H1 (cell line): ENCODE measurements around the gene LRRC55. TPM values are rescaled to one million over a fixed set of nuclear protein-coding genes. Genes with fewer than 3 reads are reported as not detected.

Experiments used
- CTCF ChIA-PET: fragments of 300-600 bp; sonication (Branson Sonifier 250); formaldehyde crosslinking; loops from one replicate; lab custom pipeline; 2021; ENCODE audit not compliant: partially characterized antibody; lab: Charles Lee
- POLR2A ChIA-PET: fragments of 300-600 bp; sonication (Branson Sonifier 250); formaldehyde crosslinking; loops from one replicate; lab custom pipeline; 2021; ENCODE audit warnings: inconsistent platforms; ENCODE audit not compliant: partially characterized antibody; lab: Charles Lee
- DNase-seq, 2 experiments: peaks; one replicate each; pipeline versions ENCODE4 v3.0.0 to v3.0.0-alpha.2; 2010 to 2022; ENCODE audit warnings: low spot score in 2 of 2, low read depth in 1 of 2, mixed read lengths in 1 of 2
- FAIRE-seq: peaks from 2 replicates; lab custom pipeline; 2011; peaks lifted over from hg19 to GRCh38; lab: Jason Lieb, UNC
- H2AFZ ChIP-seq: 2 replicates; pipeline ENCODE4 v1.8.1; 2012; ENCODE audit warnings: low read length, inconsistent platforms
- H2AK5ac ChIP-seq: 2 replicates; pipeline ENCODE4 v1.6.1; 2013; ENCODE audit warnings: low read depth, low read length
- H2BK120ac ChIP-seq: replicated peaks from 2 replicates; pipeline ENCODE3; 2013; ENCODE audit warnings: low read depth, low read length, inconsistent platforms
- H2BK12ac ChIP-seq: 2 replicates; pipeline ENCODE4 v1.6.1; 2013; ENCODE audit warnings: low read depth, low read length
- H2BK15ac ChIP-seq: 2 replicates; pipeline ENCODE4 v1.6.1; 2013; ENCODE audit warnings: low read length
- H2BK20ac ChIP-seq: 2 replicates; pipeline ENCODE4 v1.6.1; 2013; ENCODE audit warnings: low read length
- H2BK5ac ChIP-seq: 2 replicates; pipeline ENCODE4 v1.6.1; 2013; ENCODE audit warnings: low read depth, low read length
- H3K14ac ChIP-seq: 2 replicates; pipeline ENCODE4 v1.6.1; 2013; ENCODE audit warnings: inconsistent platforms; ENCODE audit not compliant: insufficient read length
- H3K18ac ChIP-seq: 2 replicates; pipeline ENCODE4 v1.6.1; 2013; ENCODE audit warnings: low read length; ENCODE audit errors: extremely low read depth
- H3K23ac ChIP-seq: 2 replicates; pipeline ENCODE4 v1.6.1; 2013; ENCODE audit warnings: inconsistent platforms; ENCODE audit not compliant: insufficient read length
- H3K23me2 ChIP-seq: 2 replicates; pipeline ENCODE4 v1.6.1; 2013; ENCODE audit warnings: low read depth, low read length
- H3K27ac ChIP-seq: 2 replicates; pipeline ENCODE4 v1.6.1; 2011; ENCODE audit warnings: low read depth, low read length, inconsistent platforms
- H3K27me3 ChIP-seq, 4 experiments: replicated peaks in 1 of 4; 1 replicate in 1 of 4; 2 replicates in 3 of 4; pipeline versions ENCODE4 v1.6.1 to v1.8.1; 2011 to 2013; ENCODE audit warnings: low read length in 3 of 4, mild to moderate bottlenecking in 3 of 4, inconsistent platforms in 2 of 4, mixed read lengths in 2 of 4, moderate library complexity in 1 of 4; ENCODE audit not compliant: control insufficient read depth in 3 of 4, insufficient read depth in 3 of 4; ENCODE audit errors: extremely low read depth in 1 of 4
- H3K36me3 ChIP-seq, 4 experiments: 2 replicates each; pipeline versions ENCODE4 v1.6.1 to v1.8.1; 2011 to 2013; ENCODE audit warnings: mild to moderate bottlenecking in 4 of 4, low read length in 3 of 4, moderate library complexity in 2 of 4, control low read depth in 1 of 4, inconsistent platforms in 1 of 4; ENCODE audit not compliant: insufficient read depth in 4 of 4, control insufficient read depth in 2 of 4
- H3K4ac ChIP-seq: replicated peaks from 2 replicates; pipeline ENCODE3; 2013; ENCODE audit warnings: low read length, low read depth, mixed read lengths, inconsistent platforms; ENCODE audit not compliant: insufficient read length
- H3K4me1 ChIP-seq, 4 experiments: replicated peaks in 1 of 4; 1 replicate in 1 of 4; 2 replicates in 3 of 4; pipeline versions ENCODE4 v1.6.1 to v1.8.1; 2011 to 2013; ENCODE audit warnings: low read length in 3 of 4, inconsistent platforms in 2 of 4, mixed read lengths in 1 of 4; ENCODE audit not compliant: insufficient read depth in 4 of 4, control insufficient read depth in 3 of 4
- H3K4me2 ChIP-seq, 2 experiments: 2 replicates each; pipeline versions ENCODE4 v1.6.1 to v1.8.1; 2011 to 2013; ENCODE audit warnings: low read depth in 2 of 2, low read length in 2 of 2, control low read depth in 1 of 2, inconsistent platforms in 1 of 2, mild to moderate bottlenecking in 1 of 2; ENCODE audit not compliant: insufficient read depth in 1 of 2
- H3K4me3 ChIP-seq, 4 experiments: fragments of 200-600, 300-600 bp in 1 of 4; sonication (generic), shearing (Covaris generic), sonication (Bioruptor Twin) in 1 of 4; 2 replicates each; pipeline versions ENCODE4 v1.5.1 to v1.8.1; 2011 to 2016; ENCODE audit warnings: low read length in 4 of 4, low read depth in 3 of 4, control low read depth in 2 of 4, inconsistent platforms in 2 of 4, mild to moderate bottlenecking in 2 of 4, mixed read lengths in 1 of 4, moderate library complexity in 1 of 4; ENCODE audit not compliant: insufficient read depth in 2 of 4; ENCODE audit errors: extremely low read depth in 1 of 4
- H3K56ac ChIP-seq: replicated peaks from 2 replicates; pipeline ENCODE3; 2013; ENCODE audit warnings: low read depth, mild to moderate bottlenecking, mixed read lengths, low read length, inconsistent platforms; ENCODE audit not compliant: insufficient read length
- H3K79me1 ChIP-seq: 2 replicates; pipeline ENCODE4 v1.6.1; 2013; ENCODE audit warnings: low read depth, low read length, control low read depth
- H3K79me2 ChIP-seq, 2 experiments: 2 replicates each; pipeline versions ENCODE4 v1.6.1 to v1.8.1; 2012 to 2013; ENCODE audit warnings: low read length in 2 of 2, mild to moderate bottlenecking in 2 of 2, inconsistent platforms in 1 of 2; ENCODE audit not compliant: insufficient read depth in 2 of 2, control insufficient read depth in 1 of 2
- H3K9ac ChIP-seq, 4 experiments: replicated peaks in 1 of 4; 1 replicate in 1 of 4; 2 replicates in 3 of 4; pipeline versions ENCODE4 v1.6.1 to v1.8.1; 2011 to 2013; ENCODE audit warnings: low read depth in 3 of 4, low read length in 3 of 4, control low read depth in 2 of 4, mild to moderate bottlenecking in 2 of 4, moderate library complexity in 2 of 4, inconsistent platforms in 1 of 4; ENCODE audit errors: extremely low read depth in 1 of 4
- H3K9me3 ChIP-seq, 2 experiments: 2 replicates each; pipeline versions ENCODE4 v1.6.1 to v1.8.1; 2012 to 2013; ENCODE audit warnings: mild to moderate bottlenecking in 2 of 2, moderate library complexity in 2 of 2, control low read depth in 1 of 2, inconsistent platforms in 1 of 2, low read depth in 1 of 2, low read length in 1 of 2, mixed read lengths in 1 of 2; ENCODE audit not compliant: insufficient read depth in 2 of 2
- H4K20me1 ChIP-seq, 2 experiments: replicated peaks in 1 of 2; 2 replicates each; pipeline versions ENCODE3 to v1.8.1; 2011 to 2013; ENCODE audit warnings: inconsistent platforms in 2 of 2, low read length in 2 of 2, mild to moderate bottlenecking in 1 of 2; ENCODE audit not compliant: insufficient read depth in 2 of 2, control insufficient read depth in 1 of 2
- H4K5ac ChIP-seq: 2 replicates; pipeline ENCODE4 v1.6.1; 2013; ENCODE audit warnings: low read length, low read depth, mixed read lengths, inconsistent platforms; ENCODE audit not compliant: insufficient read length
- H4K8ac ChIP-seq: 2 replicates; pipeline ENCODE4 v1.8.0; 2013; ENCODE audit warnings: mild to moderate bottlenecking, moderate library complexity, low read length, inconsistent platforms; ENCODE audit not compliant: insufficient read depth; ENCODE audit errors: extremely low read depth
- H4K91ac ChIP-seq: replicated peaks from 2 replicates; pipeline ENCODE3; 2013; ENCODE audit warnings: low read length, mixed read lengths, inconsistent platforms; ENCODE audit not compliant: insufficient read length
- BCL11A ChIP-seq, 2 experiments: IDR thresholded peaks; one replicate each; pipeline ENCODE4 v1.6.1; 2011; ENCODE audit warnings: low read depth in 2 of 2, low read length in 2 of 2, mild to moderate bottlenecking in 2 of 2
- CEBPB ChIP-seq: IDR thresholded peaks from 2 replicates; pipeline ENCODE4 v1.6.1; 2012; ENCODE audit warnings: low read depth, low read length
- CREB1 ChIP-seq: IDR thresholded peaks from 2 replicates; pipeline ENCODE4 v1.6.1; 2012; ENCODE audit warnings: inconsistent platforms
- EGR1 ChIP-seq: IDR thresholded peaks from 2 replicates; pipeline ENCODE4 v1.6.1; 2011; ENCODE audit warnings: low read depth, low read length, borderline replicate concordance
- GABPA ChIP-seq: IDR thresholded peaks from 2 replicates; pipeline ENCODE4 v1.6.1; 2011; ENCODE audit warnings: mild to moderate bottlenecking, low read length, moderate library complexity, borderline replicate concordance; ENCODE audit not compliant: insufficient read depth
- HDAC6 ChIP-seq: IDR thresholded peaks from one replicate; pipeline ENCODE4 v1.7.1; 2012; ENCODE audit warnings: low read depth, mild to moderate bottlenecking, inconsistent platforms, low read length, moderate library complexity
- RXRA ChIP-seq: IDR thresholded peaks from 2 replicates; pipeline ENCODE4 v1.6.1; 2011; ENCODE audit warnings: low read depth, mild to moderate bottlenecking, low read length, moderate library complexity; ENCODE audit not compliant: insufficient read depth
- SAP30 ChIP-seq: fragments of 300-600 bp; sonication (generic); IDR thresholded peaks from 2 replicates; pipeline ENCODE4 v1.7.1; 2012; ENCODE audit warnings: low read length, moderate library complexity, mild to moderate bottlenecking, inconsistent platforms; ENCODE audit not compliant: insufficient read depth, insufficient replicate concordance
- SP4 ChIP-seq: IDR thresholded peaks from 2 replicates; pipeline ENCODE4 v1.6.1; 2012; ENCODE audit warnings: low read length, inconsistent platforms
- YY1 ChIP-seq: IDR thresholded peaks from 2 replicates; pipeline ENCODE4 v1.6.1; 2011; ENCODE audit warnings: low read depth, mild to moderate bottlenecking, low read length
- WGBS, 2 experiments: shearing (Covaris generic) in 1 of 2; methylation state at CpG; one replicate each; pipeline versions ENCODE4 v1.1.6 to v1.1.7; 2013 to 2015; ENCODE audit warnings: low lambda C conversion rate in 2 of 2, mixed read lengths in 2 of 2, inconsistent platforms in 1 of 2, low coverage in 1 of 2, missing lambda C conversion rate in 1 of 2; ENCODE audit not compliant: insufficient replicate concordance in 2 of 2, insufficient coverage in 1 of 2, insufficient read length in 1 of 2; ENCODE audit errors: extremely low coverage in 1 of 2, missing lambda C conversion rate in 1 of 2; 5-methylcytosine and 5-hydroxymethylcytosine counted together
- polyA plus RNA-seq, 7 experiments: library from polyadenylated mRNA; depleted of rRNA in 3 of 7; stranded (reverse) in 5 of 7; unstranded in 2 of 7; fragments of >200 nt in 5 of 7; fragments of 200-250 nt in 2 of 7; gene quantifications; 1 replicate in 5 of 7; 2 replicates in 1 of 7; 4 replicates in 1 of 7; pipeline versions ENCODE4 v1.2.1 to v1.2.3, GENCODE V29; 2011 to 2013; ENCODE audit warnings: missing spikeins in 2 of 7, mixed read lengths in 2 of 7
- total RNA-seq: library from RNA; stranded (reverse); fragmentation: NEBNext Ultra II Directional; extraction: Animal tissue kit (Norgen Biotek cat#: 25700); gene quantifications from 2 replicates; pipeline ENCODE4 v1.2.1, GENCODE V29; 2021

LRRC55 gene
- total and polyA plus RNA-seq, 2 of the 8 experiments (the other 6 are each of a cell fraction or from before 2014, with no cell fraction given), result 0.62 to 1.1 TPM

- H4K20me1 ChIP-seq, result no peaks in the 10 kb centered on the region
- H3K23ac ChIP-seq, result no peak overlapping the region
- no peaks in the 10 kb centered on the region for H3K4me1 ChIP-seq
- no peak overlapping the region for H4K8ac ChIP-seq
- H3K79me1 ChIP-seq, result no peaks in the 10 kb centered on the region
- FAIRE-seq (no peak), DNase-seq (no peak)
- H3K79me2 ChIP-seq, result no peaks in the 10 kb centered on the region
- no peak overlapping the region for H2BK5ac ChIP-seq
- H3K14ac ChIP-seq, result no peak overlapping the region
- no peak overlapping the region for H3K4me3 ChIP-seq
- no peaks in the 10 kb centered on the region for H3K9me3 ChIP-seq
- H3K27me3 ChIP-seq, result no peaks in the 10 kb centered on the region
- no peak overlapping the region for H3K27ac ChIP-seq
- no peak overlapping the region for H2BK120ac ChIP-seq
- H3K9ac ChIP-seq, result no peak overlapping the region
- H3K36me3 ChIP-seq, result no peaks in the 10 kb centered on the region
- H3K18ac ChIP-seq, result no peak overlapping the region
- no peak overlapping the region for H2BK12ac ChIP-seq
- no peak overlapping the region for H2AK5ac ChIP-seq
- H2BK15ac ChIP-seq, result no peak overlapping the region
- CTCF ChIA-PET, result interaction anchor here (0.6 to 3.2 kb wide), 15 partner anchors 8 to 325 kb away, joined by 3 to 21 read pairs (median 4); no protein-coding TSS in a partner anchor
- H3K56ac ChIP-seq, result no peak overlapping the region
- H2AFZ ChIP-seq, result no peak overlapping the region
- POLR2A ChIA-PET, result no interaction called here
- H4K91ac ChIP-seq, result no peak overlapping the region
- WGBS, 2 experiments, result 91% methylated on average over 9 of the region's 9 CpGs; no CpG with 5 or more reads in 1 of the 2 experiments
- no peaks in the 10 kb centered on the region; the same call in 1 of the 2 replicates for H3K23me2 ChIP-seq
- H2BK20ac ChIP-seq, result no peak overlapping the region
- no peak overlapping the region for H3K4ac ChIP-seq
- H4K5ac ChIP-seq, result no peak overlapping the region
- H3K4me2 ChIP-seq, result no peak overlapping the region
- TF ChIP-seq EGR1, result no peak
- no peak for TF ChIP-seq YY1
- TF ChIP-seq CREB1, result no peak
- TF ChIP-seq CEBPB, result no peak
- TF ChIP-seq SAP30, result no peak
- TF ChIP-seq SP4, result no peak
- TF ChIP-seq GABPA, result no peak
- TF ChIP-seq BCL11A (IDR thresholded peaks at IDR 0.05; ENCODE audit: low read depth in 2 of 2, low read length in 2 of 2), result no peak
- no peak for TF ChIP-seq HDAC6
- TF ChIP-seq RXRA, result no peak
These were observed 37.0 kb upstream of the LRRC55 start for GRCh38 chr11:57144531-57145320.
